ENCODE measurements around the gene FAM118A.
"Not testable (repeated sequence)": the region's sequence is repeated elsewhere in the genome, so short reads cannot be mapped to it uniquely, and the experiment has no call there.

The FAM118A gene

GRCh38 chr22:45284705-45285262, 24.9 kb upstream of the FAM118A start, which contains the start of gene UPK3A:
UPK3A (plus strand) TSS chr22:45284949; CDS start chr22:45285014, 65 bp downstream.
- peak; percentile 70 for DNase-seq
- ATAC-seq, result peak; percentile 84

GRCh38 chr22:45285263-45286058, 24.3 kb upstream of the FAM118A start:
- DNase-seq (no peak), ATAC-seq (no peak)

- ATAC-seq, result no peak
- DNase-seq, result no peak
These were observed 22.7 kb upstream of the FAM118A start for GRCh38 chr22:45286854-45287551.

DNA sequence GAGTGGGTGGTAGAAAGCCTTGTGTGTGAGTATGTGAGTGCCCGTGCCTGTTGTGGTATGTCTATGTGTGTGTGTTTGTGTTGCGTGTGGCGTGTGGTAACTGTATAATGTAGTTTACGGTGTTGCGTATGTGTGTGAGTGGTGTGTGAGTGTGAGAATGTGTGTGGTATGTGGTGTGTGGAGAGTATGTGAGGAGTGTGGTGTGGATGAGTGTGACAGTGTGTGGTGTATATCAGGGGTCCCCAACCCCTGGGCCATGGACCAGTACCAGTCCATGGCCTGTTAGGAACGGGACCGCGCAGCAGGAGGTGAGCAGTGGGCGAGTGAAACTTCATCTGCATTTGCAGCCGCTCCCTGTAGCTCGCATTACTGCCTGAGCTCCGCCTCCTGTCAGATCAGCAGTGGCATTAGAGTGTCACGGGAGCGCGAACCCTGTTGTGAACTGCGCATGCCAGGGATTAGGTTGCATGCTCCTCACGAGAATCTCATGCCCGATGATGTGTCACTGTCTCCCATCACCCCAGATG, 19.3 kb upstream of the FAM118A start:
- no peak for ATAC-seq
- DNase-seq, result no peak

- DNase-seq (no peak), ATAC-seq (peak; percentile 10)
These were observed 18.4 kb upstream of the FAM118A start for GRCh38 chr22:45291061-45291930.

DNA sequence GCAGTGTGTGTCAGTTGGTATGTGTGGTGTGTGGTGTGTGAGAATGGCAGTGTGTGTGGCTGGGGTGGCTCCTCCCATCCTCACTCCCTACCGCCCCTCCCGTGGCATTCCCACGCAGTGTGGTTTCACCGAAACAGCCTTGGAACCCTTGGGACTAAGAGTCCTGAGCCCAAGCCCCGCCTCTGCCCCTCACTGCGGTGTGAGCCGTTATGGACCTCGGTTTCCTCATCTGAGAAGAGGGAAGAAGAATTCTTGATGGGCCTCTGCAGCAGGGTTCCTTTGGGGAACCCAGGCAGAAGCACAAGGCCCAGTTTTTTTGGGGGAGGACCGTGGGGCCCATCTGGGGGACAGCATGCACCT, 17.8 kb upstream of the FAM118A start:
- DNase-seq (no peak), ATAC-seq (no peak)

GRCh38 chr22:45292731-45293442, 16.8 kb upstream of the FAM118A start:
- no peak for ATAC-seq
- DNase-seq, result no peak

- no peak for ATAC-seq
- DNase-seq, result no peak
These were observed 15.7 kb upstream of the FAM118A start for GRCh38 chr22:45294030-45294429.

- not testable (repeated sequence) for DNase-seq, ATAC-seq
These were observed 14.7 kb upstream of the FAM118A start for GRCh38 chr22:45295004-45295403.

DNA sequence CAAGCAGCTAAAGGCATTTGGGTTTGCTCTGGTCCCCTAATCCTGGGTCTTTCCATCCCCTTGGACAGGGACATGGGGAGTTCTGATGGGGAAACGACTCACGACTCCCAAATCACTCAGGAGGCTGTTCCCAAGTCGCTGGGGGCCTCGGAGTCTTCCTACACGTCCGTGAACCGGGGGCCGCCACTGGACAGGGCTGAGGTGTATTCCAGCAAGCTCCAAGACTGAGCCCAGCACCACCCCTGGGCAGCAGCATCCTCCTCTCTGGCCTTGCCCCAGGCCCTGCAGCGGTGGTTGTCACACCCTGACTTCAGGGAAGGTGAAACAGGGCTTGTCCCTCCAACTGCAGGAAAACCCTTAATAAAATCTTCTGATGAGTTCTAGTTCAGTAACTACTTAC, 14.2 kb upstream of the FAM118A start:
- ATAC-seq, result no peak

GRCh38 chr22:45296628-45297297, 13.0 kb upstream of the FAM118A start:
- ATAC-seq (peak; percentile 13), DNase-seq (no peak)

More for the DNA sequence above, 14.2 kb upstream of the FAM118A start:
- no peak for DNase-seq

- ATAC-seq, result no peak
- no peak for DNase-seq
These were observed 10.7 kb upstream of the FAM118A start for GRCh38 chr22:45298934-45299505.

DNA sequence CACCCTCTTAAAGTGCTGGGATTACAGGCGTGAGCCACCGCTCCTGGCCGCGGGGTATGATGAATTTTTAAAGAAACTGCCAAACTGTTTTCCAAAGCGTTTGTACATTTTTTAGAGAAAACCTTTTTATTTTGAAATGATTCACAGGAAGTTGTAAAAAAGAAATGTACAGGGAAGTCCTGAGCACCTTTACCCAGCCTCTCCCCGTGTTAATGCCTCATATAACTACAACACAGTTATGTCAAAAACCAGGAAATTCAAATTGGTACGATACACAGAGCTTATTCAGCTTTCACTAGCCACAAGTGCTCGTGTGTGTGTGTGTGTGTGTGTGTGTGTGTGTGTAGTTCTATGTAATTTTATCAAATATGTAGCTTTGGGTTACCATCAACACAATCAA, 7.0 kb upstream of the FAM118A start:
- no peak for ATAC-seq

GRCh38 chr22:45303181-45303580, 6.6 kb upstream of the FAM118A start:
- ATAC-seq, result no peak
- no peak for DNase-seq

More for the DNA sequence above, 7.0 kb upstream of the FAM118A start:
- DNase-seq, result no peak

DNA sequence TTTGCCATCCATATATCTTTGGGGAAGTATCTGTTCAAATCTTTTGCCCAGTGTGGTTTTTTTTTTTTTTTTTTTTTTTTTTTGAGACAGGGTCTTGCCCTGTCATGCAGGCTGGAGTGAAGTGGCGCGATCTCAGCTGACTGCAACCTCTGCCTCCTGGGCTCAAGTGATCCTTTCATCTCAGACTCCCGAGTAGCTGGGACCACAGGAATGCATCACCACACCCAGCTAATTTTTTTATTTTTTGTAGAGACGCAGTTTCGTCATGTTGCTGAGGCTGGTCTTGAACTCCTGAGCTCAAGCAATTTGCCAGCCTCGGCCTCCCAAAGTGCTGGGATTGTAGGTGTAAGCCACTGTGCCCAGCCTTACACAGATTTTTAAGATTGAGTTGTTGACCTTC, 4.8 kb upstream of the FAM118A start:
- ATAC-seq (no peak), DNase-seq (no peak)

GRCh38 chr22:45305456-45306075, 4.2 kb upstream of the FAM118A start:
- no peak for ATAC-seq
- DNase-seq, result no peak

DNA sequence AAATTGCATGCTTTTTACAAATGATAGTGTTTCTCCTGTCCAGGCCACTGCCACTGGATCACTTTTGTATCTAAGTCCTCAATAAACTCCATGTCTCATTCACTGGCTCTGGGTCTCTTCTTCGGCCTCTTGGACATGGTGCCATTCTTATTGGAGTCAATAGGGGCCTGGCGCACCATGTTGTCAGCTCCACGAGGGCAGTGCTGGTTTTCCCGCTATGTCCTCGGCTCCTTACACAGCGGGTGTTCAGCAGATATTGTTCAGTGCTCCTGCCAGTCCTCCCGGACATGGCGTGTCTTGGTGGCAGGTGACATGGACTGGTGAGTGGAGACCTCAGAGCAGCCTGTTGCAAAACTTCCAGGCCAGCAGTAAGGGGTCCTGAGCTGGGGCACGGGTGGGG, 3.6 kb upstream of the FAM118A start:
- ATAC-seq (no peak), DNase-seq (no peak)

DNA sequence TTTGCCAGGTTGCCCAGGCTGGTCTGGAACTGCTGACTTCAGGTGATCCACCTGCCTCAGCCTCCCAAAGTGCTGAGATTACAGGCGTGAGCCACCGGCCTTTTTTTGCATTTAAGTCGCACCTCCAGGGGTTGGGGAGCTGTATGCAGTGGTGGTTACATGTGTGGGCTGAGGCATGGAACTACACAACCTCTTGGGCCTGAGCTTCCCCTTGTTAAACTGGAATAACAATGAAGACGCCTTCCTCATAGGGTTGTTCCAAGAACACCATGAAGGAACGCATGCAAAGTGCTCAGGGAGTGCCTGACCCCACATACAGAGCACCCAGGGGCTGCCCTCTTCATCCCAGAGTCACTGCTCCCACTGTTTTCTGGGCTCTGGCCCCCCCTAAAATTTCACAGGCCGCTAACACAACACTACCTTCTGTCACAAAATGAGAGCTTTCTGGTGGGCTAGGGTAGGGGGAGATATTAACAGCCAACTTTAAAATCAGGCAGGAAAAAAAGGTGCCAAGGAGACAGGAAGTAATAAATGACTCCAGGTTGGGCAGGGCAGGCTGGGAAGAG, 1.3 kb upstream of the FAM118A start:
- ATAC-seq, result no peak

DNA sequence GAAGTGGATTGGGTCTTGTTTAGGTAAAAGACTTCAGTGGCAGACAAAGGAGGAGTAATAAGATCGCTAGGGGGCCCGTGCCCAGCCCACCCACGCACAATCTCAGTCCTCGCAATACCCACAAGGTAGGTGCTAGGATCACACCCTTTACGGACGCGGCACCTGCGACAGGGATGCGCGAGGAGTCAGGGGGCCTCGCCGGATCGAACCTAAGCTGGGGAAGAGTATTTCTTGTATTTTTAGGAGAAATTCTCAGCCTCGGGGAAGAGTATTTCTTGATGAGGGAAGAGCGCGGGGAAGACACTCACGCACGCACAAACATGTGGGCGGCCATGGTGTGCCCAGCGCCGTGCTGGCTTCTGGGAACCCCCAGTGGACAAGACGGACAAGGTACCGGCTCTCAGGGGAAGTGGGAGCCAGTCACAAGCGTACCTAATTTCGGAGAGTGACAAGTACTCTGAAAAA, 745 bp upstream of the FAM118A start:
- no peak for ATAC-seq
- peak; percentile 37 for DNase-seq

More for the DNA sequence above, 1.3 kb upstream of the FAM118A start:
- no peak for DNase-seq
